Keratinocyte (primary cell): ENCODE results near the gene EBF3.

ENCODE experiments used
- CTCF ChIP-seq, 3 experiments: IDR thresholded peaks in 1 of 3; conservative IDR thresholded peaks in 1 of 3; optimal IDR thresholded peaks in 1 of 3; 2 replicates in 2 of 3; 3 replicates in 1 of 3; pipeline versions ENCODE3 to v1.5.1; 2011; ENCODE audit warnings: low read length in 3 of 3, mild to moderate bottlenecking in 3 of 3, moderate library complexity in 2 of 3, control low read depth in 1 of 3, inconsistent platforms in 1 of 3; ENCODE audit not compliant: insufficient read depth in 2 of 3; ENCODE audit errors: extremely low read depth in 1 of 3
- EZH2 ChIP-seq: IDR thresholded peaks from one replicate; pipeline ENCODE4 v1.6.1; 2012; ENCODE audit warnings: inconsistent platforms, mild to moderate bottlenecking, low read length, moderate library complexity

GRCh38 chr10:129942391-129942790 is 21.7 kb downstream of the EBF3 start:
- TF ChIP-seq CTCF (optimal IDR thresholded peaks at IDR 0.05 in 1 of 3, IDR thresholded peaks at IDR 0.05 in 1 of 3, conservative IDR thresholded peaks at IDR 0.05 in 1 of 3; ENCODE audit: extremely low read depth in 1 of 3, insufficient read depth in 2 of 3, low read length in 3 of 3) (no peak), EZH2 (no peak)
